ENCODE results near the gene BANF2. TPM values are rescaled to one million over a fixed set of nuclear protein-coding genes. Genes with fewer than 3 reads are reported as not detected.

Gene BANF2
- total and polyA plus RNA-seq, 2 of the 4 experiments (the other 2 are of a cell fraction), result not detected

- intact Hi-C loops (cut with micrococcal nuclease) (loop anchor here (5.0 kb wide), 1 partner anchor 70 kb away; the partner anchor contains the start of gene RRBP1), dilution Hi-C loops (cut with HindIII; ENCODE audit: low sequenced_read_pairs, unreplicated experiment) (no loop called here), in situ Hi-C loops (cut with MboI; ENCODE audit: low sequenced_read_pairs) (no loop called here)
- peaks cover 3% of the 10 kb centered on the region; the same call in 1 of the 2 replicates for H3K9me1 ChIP-seq (ENCODE audit: insufficient read depth, low read length)
- ChIA-PET CTCF (interaction anchor here (1.1 kb wide), 1 partner anchor 30 kb away, joined by 3 read pairs; no protein-coding TSS in a partner anchor), POLR2A (ENCODE audit: unreplicated experiment) (no interaction called here)
- H3K14ac ChIP-seq (replicated peaks; ENCODE audit: low read depth, low read length), result no peak overlapping the region
- no peak overlapping the region for H3K4me3 ChIP-seq (ENCODE audit: insufficient read depth, low read depth, low read length)
- H3K27me3 ChIP-seq (ENCODE audit: control insufficient read depth, insufficient read depth, low read length), result peaks cover 37% of the 10 kb centered on the region
- H2AFZ ChIP-seq (replicated peaks; ENCODE audit: low read length, poor library complexity), result no peak overlapping the region
- ATAC-seq (ENCODE audit: low read depth) (no peak), DNase-seq (no peak)
- H3K4me1 ChIP-seq (ENCODE audit: control insufficient read depth, insufficient read depth, low read length), result peaks cover 8% of the 10 kb centered on the region
- BruUV-seq (replicated peaks), result no TSS peak
- H2BK120ac ChIP-seq (ENCODE audit: low read depth, low read length), result no peak overlapping the region
- no peak overlapping the region for H3K27ac ChIP-seq (ENCODE audit: insufficient read depth, low read length)
- no peak overlapping the region for H3K4me2 ChIP-seq (ENCODE audit: low read depth, low read length)
- H3K4ac ChIP-seq (ENCODE audit: low read depth, low read length), result no peak overlapping the region
- no peak overlapping the region for H3K9ac ChIP-seq (ENCODE audit: low read depth, low read length)
- H3K9me3 ChIP-seq (ENCODE audit: control insufficient read depth, insufficient read depth, low read length), result no peaks in the 10 kb centered on the region
- no peak overlapping the region for H3K56ac ChIP-seq (ENCODE audit: extremely low read depth, insufficient read depth, low read length)
- H2BK15ac ChIP-seq (ENCODE audit: low read depth, low read length), result no peak overlapping the region
- no peak overlapping the region for H2BK20ac ChIP-seq (ENCODE audit: low read depth, low read length)
- H3K79me1 ChIP-seq (ENCODE audit: low read depth in 1 of 2, low read length in 2 of 2), result no peaks in the 10 kb centered on the region
- no CpG with 5 or more reads among the region's 2 CpGs for WGBS, 2 experiments (ENCODE audit: extremely low coverage in 2 of 2, insufficient read length in 1 of 2)
- no peaks in the 10 kb centered on the region for H4K20me1 ChIP-seq (ENCODE audit: insufficient read depth, low read length)
- H2AK9ac ChIP-seq (replicated peaks; ENCODE audit: low read depth, low read length, poor library complexity), result no peak overlapping the region
- no peak overlapping the region for H4K5ac ChIP-seq (ENCODE audit: low read depth, low read length)
- H3K18ac ChIP-seq (ENCODE audit: low read depth, low read length), result no peak overlapping the region
- no peak overlapping the region for H4K91ac ChIP-seq (ENCODE audit: insufficient read depth, low read depth, low read length)
- H2AK5ac ChIP-seq (ENCODE audit: low read depth, low read length), result no peak overlapping the region
- H3K23ac ChIP-seq (ENCODE audit: low read depth, low read length), result no peak overlapping the region
- TF ChIP-seq MAZ (IDR thresholded peaks at IDR 0.05; ENCODE audit: borderline replicate concordance, low read depth, low read length) (no peak), RFX5 (IDR thresholded peaks at IDR 0.05; ENCODE audit: low read depth, low read length) (no peak), RCOR1 (IDR thresholded peaks at IDR 0.05; ENCODE audit: insufficient replicate concordance, low read length) (no peak), CHD1 (IDR thresholded peaks at IDR 0.05; ENCODE audit: low read depth, low read length) (no peak)
- H3K36me3 ChIP-seq (ENCODE audit: control insufficient read depth, insufficient read depth, low read length), result no peaks in the 10 kb centered on the region
- no peak overlapping the region for H2BK5ac ChIP-seq (ENCODE audit: low read depth, low read length, poor library complexity, severe bottlenecking)
- no peak overlapping the region for H4K8ac ChIP-seq (ENCODE audit: low read depth in 2 of 2, low read length in 2 of 2)
These were observed 52.7 kb downstream of the BANF2 start for GRCh38 chr20:17752459-17752858.

Data from IMR-90 (cell line).